Heart right ventricle (tissue), 16 donors: ENCODE data around the gene BCAS4. TPM values are rescaled to one million over a fixed set of nuclear protein-coding genes. Genes with fewer than 3 reads are reported as not detected.

ENCODE experiments used
- ATAC-seq, 8 donors: fragments of 200-7000 bp; cut with Tn5 transposase; one replicate each; pipeline ENCODE4 v1.9.1; 2020; ENCODE audit warnings: mild to moderate bottlenecking in 8 of 8, moderate library complexity in 8 of 8, moderate number of reproducible peaks in 1 of 8
- DNase-seq, 2 donors: peaks; one replicate each; pipeline ENCODE4 v3.0.0-alpha.2; 2020
- H3K27ac ChIP-seq, 10 donors: fragments of 200-600 bp; sonication (generic) in 2 of 10; one replicate each; pipeline versions ENCODE4 v1.5.0 to v1.8.0; 2020 to 2022; ENCODE audit warnings: mild to moderate bottlenecking in 3 of 10
- H3K27me3 ChIP-seq, 7 donors: fragments of 200-600 bp; one replicate each; pipeline ENCODE4 v1.8.0; 2021 to 2022; ENCODE audit warnings: mild to moderate bottlenecking in 2 of 7
- H3K36me3 ChIP-seq, 9 donors: fragments of 200-600 bp; sonication (generic) in 1 of 9; one replicate each; pipeline versions ENCODE4 v1.5.0 to v1.8.0; 2020 to 2022; ENCODE audit warnings: mild to moderate bottlenecking in 2 of 9
- H3K4me1 ChIP-seq, 9 donors: fragments of 200-600 bp; sonication (generic) in 1 of 9; one replicate each; pipeline versions ENCODE4 v1.5.0 to v1.8.0; 2020 to 2022; ENCODE audit warnings: mild to moderate bottlenecking in 4 of 9
- H3K4me3 ChIP-seq, 10 donors: fragments of 200-600 bp; sonication (generic) in 2 of 10; one replicate each; pipeline versions ENCODE4 v1.5.0 to v1.8.0; 2020 to 2022; ENCODE audit warnings: mild to moderate bottlenecking in 7 of 10, moderate library complexity in 2 of 10
- H3K9me3 ChIP-seq, 11 donors: fragments of 200-600 bp in 10 of 11; sonication (generic) in 2 of 11; one replicate each; pipeline versions ENCODE4 v1.5.0 to v1.8.0; 2013 to 2022; ENCODE audit warnings: mild to moderate bottlenecking in 2 of 11, control low read depth in 1 of 11, moderate library complexity in 1 of 11
- CTCF ChIP-seq, 9 donors: fragments of 200-600 bp; sonication (generic) in 2 of 9; IDR thresholded peaks; one replicate each; pipeline versions ENCODE4 v1.5.0 to v1.8.0; 2021 to 2022; ENCODE audit warnings: antibody characterized with exemption in 9 of 9, mild to moderate bottlenecking in 5 of 9, moderate library complexity in 1 of 9
- WGBS, 2 donors: extraction: QIAGEN DNeasy Blood & Tissue Kit; methylation state at CpG; one replicate each; pipeline ENCODE4 v1.1.7; 2013; ENCODE audit warnings: inconsistent platforms in 1 of 2; 5-methylcytosine and 5-hydroxymethylcytosine counted together
- intact Hi-C, 10 donors: fragments of 100-400 bp; cut with DNase I; formaldehyde crosslinking; loops; one replicate each; pipeline versions ENCODE4 v1.11.1 to v1.14.2; 2022
- long read RNA-seq, 3 donors: library from polyadenylated mRNA; unstranded; transcript quantifications; one replicate each; pipeline ENCODE4 v2.0.0, GENCODE V29; 2020 to 2021
- polyA plus RNA-seq, 2 donors: library from polyadenylated mRNA; stranded (reverse); fragments of 200-250 nt; gene quantifications; one replicate each; pipeline ENCODE4 v1.2.3, GENCODE V29; 2013
- total RNA-seq, 10 donors: library from RNA; stranded (reverse); fragmentation: NEBNext Ultra II Directional in 3 of 10; extraction: Animal tissue kit (Norgen Biotek cat#: 25700) in 3 of 10; gene quantifications; one replicate each; pipeline versions ENCODE4 v1.2.1 to v1.2.4, GENCODE V29; 2021 to 2023
- donor health status: Arrhythmogenic right ventricular cardiomyopathy.
- donor health status: ischemic (EF 13 %, LVEDD 7.1; RV severe dilation, severe dysfunction).
- donor health status: healthy with polysubstance abuse.
- donor health status: DM: no; HTN: yes; CAD: no.
- donor health status: DM: no; HTN: no; CAD: no.
- donor health status: ischemic (EF 25% LVEDD 6.9; RV normal size, moderate dysfunction).
- donor health status: ischemic (EF 25% LVEDD 5.7; RV mildly dilated, moderate dysfunction).
- donor health status: healthy.
- donor health status: DM: yes; HTN: yes; CAD: no.
- donor health status: Ischemic cardiomyopathy.
- donor health status: ischemic (EF 35%, LVEDD 5.7; RV mildly dilated, moderate dysfunction).
- donor health status: nonischemic (EF 11% LVEDD 7.7; RV severe dilation, severe dysfunction).
- donor health status: DM: yes; HTN: yes; CAD: no.
- donor health status: PGD.
- donor health status: ischemic (EF 29% LVEDD 5.4; RV normal size, mild dysfunction).
- donor health status: nonischemic (EF 23%, LVEDD 6.1; RV moderate dilation, normal function).

BCAS4 gene, protein sequence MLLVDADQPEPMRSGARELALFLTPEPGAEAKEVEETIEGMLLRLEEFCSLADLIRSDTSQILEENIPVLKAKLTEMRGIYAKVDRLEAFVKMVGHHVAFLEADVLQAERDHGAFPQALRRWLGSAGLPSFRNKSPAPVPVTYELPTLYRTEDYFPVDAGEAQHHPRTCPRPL
- total RNA-seq = 1 to 10 TPM; 1.3 to 3.6 (median 2.4) TPM
- 1 to 10 TPM in 1 of 2 donors, under 1 TPM in 1; 0.54 to 2.1 TPM for polyA plus RNA-seq
- long read RNA-seq, donor 1 = 0 reads
- long read RNA-seq, donor 2, full-length matches to known transcripts = 4 of 5 reads
- long read RNA-seq, donor 2, partial matches to known transcripts = 0 of 5 reads
- long read RNA-seq, donor 2, other reads (novel, unspliced or antisense) = 1 of 5 reads
- long read RNA-seq, donor 3, full-length matches to known transcripts = 3 of 4 reads
- long read RNA-seq, donor 3, partial matches to known transcripts = 0 of 4 reads
- long read RNA-seq, donor 3, other reads (novel, unspliced or antisense) = 1 of 4 reads

DNA sequence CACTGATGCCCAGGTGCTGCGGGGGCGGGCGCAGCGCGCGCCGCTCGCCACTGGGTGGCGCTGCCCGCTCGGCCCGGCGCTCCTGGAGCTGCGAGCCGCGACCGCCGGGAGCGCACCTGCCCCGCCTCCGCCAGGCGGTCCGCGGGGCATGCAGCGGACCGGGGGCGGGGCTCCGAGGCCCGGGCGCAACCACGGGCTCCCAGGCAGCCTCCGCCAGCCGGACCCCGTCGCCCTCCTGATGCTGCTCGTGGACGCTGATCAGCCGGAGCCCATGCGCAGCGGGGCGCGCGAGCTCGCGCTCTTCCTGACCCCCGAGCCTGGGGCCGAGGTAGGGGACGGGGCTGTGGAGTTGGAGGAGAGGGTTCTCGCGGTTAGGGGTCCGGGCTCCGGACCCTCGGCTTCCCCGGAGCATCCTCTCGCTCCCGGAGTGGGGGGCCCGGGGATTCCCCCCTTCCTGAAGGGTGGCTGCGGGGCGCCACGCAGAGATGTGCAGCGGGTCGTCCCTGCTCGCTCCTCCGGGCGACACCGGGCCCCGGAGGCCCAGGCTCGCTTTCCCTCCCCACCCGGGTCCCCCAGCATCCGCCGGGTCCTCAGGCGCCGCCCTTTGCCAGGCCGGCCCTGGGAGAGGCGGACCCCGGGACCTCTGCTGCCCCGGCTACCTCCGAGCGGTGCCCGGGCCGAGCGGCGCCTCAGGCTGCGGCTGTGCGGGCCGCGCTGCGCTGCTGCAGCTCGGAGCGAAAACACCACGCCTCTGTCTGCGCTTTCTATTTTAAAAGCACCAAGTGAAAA, at the start of gene BCAS4:
BCAS4 (plus strand) TSS at position 216 of the 789 bp plus-strand sequence; CDS start at position 239, 23 bp downstream.
- Histone ChIP-seq H3K4me3 (peak within 1 kb of the TSS; percentile 56 to 87 (median 78)), H3K36me3 (no peaks in the 10 kb centered on the region), H3K4me1 (peaks cover 0 to 34% (median 25%) of the 10 kb centered on the region in 9 donors), H3K27ac (peak within 1 kb of the TSS in 4 of 10 donors; percentile 30 to 65 (median 41)), H3K9me3 (no peaks in the 10 kb centered on the region), H3K27me3 (peaks cover 0 to 19% (median 3%) of the 10 kb centered on the region in 7 donors)
- peak; percentile 64 to 86 (median 80) for ATAC-seq
- intact Hi-C loops = loop anchor here (2.0 to 10.0 kb wide), 9 partner anchors 120 to 510 kb away; partner anchors contain the start of genes ADNP (in 2 of the 10), DPM1 (in 2 of the 10) and MOCS3 (in 2 of the 10)
- peak; percentile 34 to 73 for DNase-seq
- peak in 8 of 9 donors; percentile 63 to 97 (median 82) for TF ChIP-seq CTCF (IDR thresholded peaks at IDR 0.05)
- 1% methylated on average over 92 of the region's 92 CpGs for WGBS, 2 donors

GRCh38 chr20:50745634-50746137, 49.2 kb upstream of the BCAS4 start:
- ATAC-seq (no peak), DNase-seq (no peak)
- peaks cover 0 to 4% (median 0%) of the 10 kb centered on the region in 9 donors for H3K36me3 ChIP-seq
- H3K27ac ChIP-seq = peak overlapping the region in 6 of 10 donors; percentile 0 to 46 (median 24)
- intact Hi-C loops = loop anchor here in 8 of 10 donors (5.0 to 10.0 kb wide), 8 partner anchors 91 to 561 kb away; no protein-coding TSS in a partner anchor
- no peak overlapping the region for H3K4me3 ChIP-seq
- 92% methylated on average over 2 of the region's 2 CpGs for WGBS, 2 donors
- H3K9me3 ChIP-seq = no peaks in the 10 kb centered on the region
- TF ChIP-seq CTCF (IDR thresholded peaks at IDR 0.05) = no peak
- H3K4me1 ChIP-seq = peaks cover 2 to 65% (median 30%) of the 10 kb centered on the region in 9 donors
- no peaks in the 10 kb centered on the region for H3K27me3 ChIP-seq

- no peak for ATAC-seq
- Histone ChIP-seq H3K36me3 (peaks cover 0 to 4% (median 0%) of the 10 kb centered on the region in 9 donors), H3K27ac (peak overlapping the region in 7 of 10 donors; percentile 0 to 46 (median 21)), H3K4me1 (peaks cover 2 to 65% (median 30%) of the 10 kb centered on the region in 9 donors), H3K4me3 (no peak overlapping the region), H3K9me3 (no peaks in the 10 kb centered on the region), H3K27me3 (no peaks in the 10 kb centered on the region)
- no peak for TF ChIP-seq CTCF (IDR thresholded peaks at IDR 0.05)
- WGBS, 2 donors = 55 to 68% methylated on average over 3 of the region's 3 CpGs
- DNase-seq = no peak
- intact Hi-C loops = loop anchor here in 8 of 10 donors (5.0 to 10.0 kb wide), 8 partner anchors 92 to 562 kb away; no protein-coding TSS in a partner anchor
Observed at GRCh38 chr20:50746138-50746940, 48.5 kb upstream of the BCAS4 start.
